Right lobe of liver (tissue), 4 donors: Measurements from ENCODE around the gene SLC2A4RG.

Source experiments
- POLR2A ChIP-seq: fragments of 450-650 bp; IDR thresholded peaks from one replicate; pipeline ENCODE4 v1.6.1; 2017; ENCODE audit warnings: antibody characterized with exemption, mild to moderate bottlenecking
- TF ChIP-seq, protein P1 (sequence below), 4 donors: fragments of 200-600 bp in 3 of 4; fragments of 450-650 bp in 1 of 4; IDR thresholded peaks; one replicate each; pipeline versions ENCODE4 v1.5.1 to v1.8.0; 2016 to 2022; ENCODE audit warnings: antibody characterized with exemption in 4 of 4, mild to moderate bottlenecking in 2 of 4
- donor health status: DM: no; HTN: no; CAD: no.
- donor health status: DM: no; HTN: no; CAD: no.
- donor health status: DM: no; HTN: yes; CAD: no.

- no peak for TF ChIP-seq POLR2A
- TF ChIP-seq, protein P1, sequence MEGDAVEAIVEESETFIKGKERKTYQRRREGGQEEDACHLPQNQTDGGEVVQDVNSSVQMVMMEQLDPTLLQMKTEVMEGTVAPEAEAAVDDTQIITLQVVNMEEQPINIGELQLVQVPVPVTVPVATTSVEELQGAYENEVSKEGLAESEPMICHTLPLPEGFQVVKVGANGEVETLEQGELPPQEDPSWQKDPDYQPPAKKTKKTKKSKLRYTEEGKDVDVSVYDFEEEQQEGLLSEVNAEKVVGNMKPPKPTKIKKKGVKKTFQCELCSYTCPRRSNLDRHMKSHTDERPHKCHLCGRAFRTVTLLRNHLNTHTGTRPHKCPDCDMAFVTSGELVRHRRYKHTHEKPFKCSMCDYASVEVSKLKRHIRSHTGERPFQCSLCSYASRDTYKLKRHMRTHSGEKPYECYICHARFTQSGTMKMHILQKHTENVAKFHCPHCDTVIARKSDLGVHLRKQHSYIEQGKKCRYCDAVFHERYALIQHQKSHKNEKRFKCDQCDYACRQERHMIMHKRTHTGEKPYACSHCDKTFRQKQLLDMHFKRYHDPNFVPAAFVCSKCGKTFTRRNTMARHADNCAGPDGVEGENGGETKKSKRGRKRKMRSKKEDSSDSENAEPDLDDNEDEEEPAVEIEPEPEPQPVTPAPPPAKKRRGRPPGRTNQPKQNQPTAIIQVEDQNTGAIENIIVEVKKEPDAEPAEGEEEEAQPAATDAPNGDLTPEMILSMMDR (IDR thresholded peaks at IDR 0.05), result no peak
These were observed 5.2 kb downstream of the SLC2A4RG start for GRCh38 chr20:63744574-63745423.
